HG03103 (cell line): ENCODE results near the gene SLC52A3.

ENCODE experiments used
- ATAC-seq: cut with Tn5 transposase; IDR thresholded peaks from one replicate; pipeline ENCODE4 v1.9.1; 2021; ENCODE audit warnings: low read depth; ENCODE audit not compliant: unreplicated experiment

The SLC52A3 gene

DNA sequence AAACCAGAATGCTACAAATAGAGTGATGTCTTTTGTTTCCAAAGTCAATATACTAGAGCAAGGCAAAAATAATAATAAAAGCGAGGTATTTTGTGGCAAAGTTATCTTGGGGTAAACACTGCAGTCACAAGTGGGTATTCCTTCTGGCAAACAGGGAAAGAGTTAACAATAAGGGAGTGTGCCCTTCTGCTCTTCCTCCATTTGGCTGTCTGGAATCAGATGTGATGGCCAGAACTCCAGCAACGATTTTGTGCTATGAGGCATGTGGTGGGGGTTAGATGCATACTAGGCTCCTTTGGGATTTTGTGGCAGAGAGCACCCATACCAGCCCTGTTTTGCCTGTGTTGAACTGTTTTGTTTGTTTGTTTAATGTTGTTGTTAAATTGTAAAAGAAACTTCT, 2.4 kb upstream of the SLC52A3 start:
- ATAC-seq: no peak

DNA sequence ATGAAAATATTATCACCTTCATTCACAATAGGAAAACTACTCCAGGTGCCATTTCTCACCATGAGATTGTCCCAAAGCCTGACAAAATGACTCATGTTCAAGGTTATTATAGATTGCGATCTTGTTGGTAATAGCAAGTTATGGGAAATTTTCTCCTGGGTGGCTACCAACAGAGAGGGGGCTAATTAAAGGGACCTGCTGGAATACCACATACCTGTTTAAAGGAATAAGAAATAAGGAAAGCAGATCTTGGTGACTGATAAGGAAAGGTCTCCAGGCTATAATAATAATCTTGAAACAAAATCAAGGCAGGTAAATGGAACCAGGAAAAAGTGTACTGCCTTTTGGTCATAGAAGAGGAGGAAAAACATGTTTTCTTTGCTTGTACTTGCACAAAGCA, 1.4 kb downstream of the SLC52A3 start:
- ATAC-seq: no peak

DNA sequence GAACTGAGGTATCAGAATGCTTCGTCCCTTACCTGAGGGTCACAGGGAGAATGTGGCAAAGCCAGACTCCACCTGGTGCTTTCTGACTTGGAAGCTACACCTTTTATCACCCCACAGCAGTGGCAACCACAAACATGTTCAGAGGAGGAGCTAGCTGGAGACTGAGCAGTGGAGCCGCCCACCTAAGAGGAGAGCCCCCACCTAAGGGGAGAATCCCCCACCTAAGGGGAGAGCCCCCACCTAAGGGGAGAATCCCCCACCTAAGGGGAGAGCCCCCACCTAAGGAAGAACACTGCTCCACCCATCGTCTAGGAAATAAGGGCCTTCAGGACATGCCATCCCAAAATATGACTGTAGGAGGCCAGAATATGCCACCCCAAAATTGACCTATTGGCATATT, 4.0 kb downstream of the SLC52A3 start:
- ATAC-seq: no peak

DNA sequence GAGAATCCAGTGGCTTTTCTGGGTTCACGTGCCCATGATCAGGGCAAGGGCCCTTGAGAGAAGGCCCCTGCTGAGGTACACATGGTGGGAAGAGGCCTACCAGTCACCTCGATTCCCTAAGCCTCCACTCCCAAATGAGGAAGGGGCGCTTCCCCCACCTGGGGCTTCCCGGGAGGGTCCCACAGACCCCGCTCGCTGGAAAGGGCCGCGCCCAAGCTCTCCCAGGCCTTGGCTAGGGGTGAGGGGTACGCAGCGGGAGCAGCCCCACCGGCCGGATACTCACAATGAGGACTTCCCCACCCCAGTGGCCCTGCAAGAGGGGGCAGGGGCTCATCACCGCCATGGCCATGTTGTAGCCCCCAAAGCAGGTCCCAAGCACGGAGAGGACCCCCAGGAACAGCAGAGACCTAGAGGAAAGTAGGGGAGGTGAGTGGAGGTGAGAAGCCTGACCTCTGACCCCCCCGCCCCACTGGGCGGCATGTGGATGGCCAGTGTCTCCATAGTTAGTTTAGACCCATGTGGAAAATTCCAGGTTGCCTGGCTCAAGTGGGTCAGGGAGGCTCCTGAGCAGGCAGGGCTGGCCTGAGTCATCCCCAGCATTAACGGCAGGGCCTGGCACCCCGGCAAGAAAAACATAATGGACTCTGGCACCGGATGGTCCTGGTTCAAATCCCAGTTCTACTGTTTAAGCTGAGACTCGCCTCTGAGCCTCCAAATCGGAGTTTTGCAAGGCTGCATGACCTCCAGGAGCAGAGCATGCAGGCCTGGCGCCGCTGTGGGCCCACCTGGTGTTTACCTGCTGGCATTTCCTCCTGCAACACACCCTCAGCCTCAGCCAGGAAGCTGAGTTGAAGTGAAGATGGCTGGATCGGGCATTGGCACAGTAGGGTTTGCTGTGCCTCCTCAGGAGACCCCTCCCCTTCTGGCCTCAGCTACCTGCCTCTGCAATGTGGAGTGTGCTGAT, 6.6 kb downstream of the SLC52A3 start:
- ATAC-seq: no peak

DNA sequence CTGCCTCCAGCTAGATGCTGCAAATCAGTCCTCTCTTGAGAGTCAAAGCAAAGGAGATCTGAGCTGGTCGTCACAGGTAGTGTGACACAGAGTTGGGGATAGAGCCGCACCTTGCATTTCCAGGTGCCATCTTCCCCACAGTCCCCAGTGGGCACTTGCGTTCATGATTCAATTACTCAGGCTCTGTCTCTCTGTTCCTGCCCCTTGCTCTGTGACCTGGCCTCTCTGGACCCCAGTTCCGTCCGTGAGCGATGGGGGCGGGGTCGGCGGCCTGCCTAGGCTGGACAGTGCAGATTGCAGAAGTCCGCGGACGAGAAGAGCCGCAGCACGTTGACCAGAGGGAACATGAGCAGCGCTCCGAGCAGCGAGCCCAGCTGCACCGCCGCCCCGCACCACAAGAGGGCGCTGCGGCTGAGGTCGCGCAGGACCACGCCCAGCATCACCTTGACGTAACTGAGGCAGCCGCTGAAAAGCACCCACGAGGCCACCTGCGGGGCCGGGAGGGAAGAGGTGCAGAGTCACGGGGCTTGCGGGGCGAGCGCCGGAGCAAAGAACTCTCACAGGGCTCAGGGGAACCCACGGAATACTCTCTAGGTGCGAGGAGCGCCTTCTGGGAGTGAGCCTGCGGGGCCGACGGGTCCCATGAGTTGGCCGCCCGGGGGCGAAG, 7.4 kb downstream of the SLC52A3 start:
- no peak for ATAC-seq

DNA sequence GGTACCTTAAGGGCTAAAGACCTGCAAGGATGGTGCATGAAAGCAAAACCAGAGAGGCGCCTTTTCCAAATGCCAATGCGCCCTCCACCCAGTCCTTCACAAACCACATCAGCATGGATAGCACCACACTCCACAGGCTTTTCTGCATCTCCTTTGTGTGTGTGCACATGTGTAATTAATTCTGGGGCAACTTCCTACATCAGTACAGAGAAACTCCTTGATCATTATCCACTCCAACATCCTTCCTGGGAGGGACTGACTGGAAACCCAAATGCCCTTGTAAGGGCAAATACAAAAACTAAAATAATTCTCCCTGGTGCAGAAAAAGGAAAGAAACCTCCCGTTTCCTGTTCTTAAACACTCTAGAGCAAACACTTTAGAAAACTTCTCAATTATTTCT, 10.8 kb downstream of the SLC52A3 start:
- ATAC-seq: no peak

DNA sequence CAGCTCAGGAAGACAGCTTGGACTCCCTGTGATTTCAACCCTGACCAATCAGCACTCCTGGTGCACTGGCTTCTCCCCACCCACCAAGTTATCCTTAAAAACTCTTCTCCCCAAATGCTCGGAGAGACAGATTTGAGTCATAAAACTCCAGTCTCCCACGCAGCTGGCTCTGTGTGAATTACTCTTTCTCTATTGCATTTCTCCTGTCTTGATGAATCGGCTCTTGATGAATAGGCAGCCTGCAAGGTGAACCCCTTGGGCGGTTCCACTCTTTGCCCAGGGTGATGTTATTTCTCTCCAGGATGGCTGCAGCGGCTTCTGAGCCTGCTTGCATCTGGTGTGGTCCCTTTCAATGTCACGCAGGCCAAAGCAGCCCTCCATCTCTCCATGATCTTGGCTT, 12.4 kb downstream of the SLC52A3 start:
- ATAC-seq: no peak

DNA sequence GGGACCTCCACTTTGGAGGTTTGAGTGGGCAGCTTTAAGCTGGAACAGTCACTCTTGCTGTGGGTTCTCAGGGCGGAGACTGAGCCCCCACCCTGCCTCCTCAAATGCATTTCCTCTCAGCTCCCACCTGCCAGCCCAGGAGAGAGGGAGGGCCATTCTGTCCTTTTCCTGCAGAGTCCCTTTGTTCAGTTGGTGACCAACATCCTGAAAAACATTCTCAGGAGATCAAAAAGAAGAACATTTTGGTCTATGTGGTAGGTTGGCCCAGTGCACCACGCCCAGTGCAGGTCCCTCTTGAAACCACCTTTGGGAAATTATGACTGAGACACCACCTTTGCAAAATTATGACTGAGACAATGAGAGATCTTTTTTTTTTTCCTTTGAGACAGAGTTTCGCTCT, 13.4 kb downstream of the SLC52A3 start:
- ATAC-seq: no peak

DNA sequence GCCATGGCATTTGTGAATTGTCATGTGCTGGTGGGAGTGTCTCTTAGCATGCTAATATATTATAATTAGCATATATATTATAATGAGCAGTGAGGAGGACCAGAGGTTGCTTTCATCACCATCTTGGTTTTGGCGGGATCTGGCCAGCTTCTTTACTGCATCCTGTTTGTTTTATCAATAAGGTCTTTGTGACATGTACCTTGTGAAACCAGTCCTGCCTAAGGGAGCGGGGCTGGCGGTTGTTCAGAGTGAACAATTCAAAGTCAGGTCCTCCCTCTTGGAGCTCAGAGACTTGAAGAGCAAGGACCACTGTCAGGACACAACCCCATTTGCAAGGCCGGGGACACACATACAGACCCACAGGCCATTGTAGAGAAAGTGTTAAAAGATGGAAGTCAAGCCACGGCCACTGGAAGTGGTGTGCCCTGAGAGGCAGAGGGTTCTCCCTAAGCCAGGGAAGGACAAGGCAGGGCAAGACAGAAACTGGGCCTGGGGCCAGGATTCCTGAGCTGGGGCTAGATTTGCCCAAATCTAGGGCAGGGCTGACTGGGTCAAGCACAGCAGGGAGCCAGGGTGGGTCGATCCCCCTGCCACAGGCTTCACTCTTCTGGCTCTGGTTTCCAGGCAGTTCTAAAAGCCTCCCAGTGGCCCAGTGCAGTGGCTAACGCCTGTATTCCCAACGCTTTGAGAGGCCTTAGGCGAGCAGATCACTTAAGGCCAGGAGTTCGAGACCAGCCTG, 14.2 kb downstream of the SLC52A3 start:
- ATAC-seq: no peak

DNA sequence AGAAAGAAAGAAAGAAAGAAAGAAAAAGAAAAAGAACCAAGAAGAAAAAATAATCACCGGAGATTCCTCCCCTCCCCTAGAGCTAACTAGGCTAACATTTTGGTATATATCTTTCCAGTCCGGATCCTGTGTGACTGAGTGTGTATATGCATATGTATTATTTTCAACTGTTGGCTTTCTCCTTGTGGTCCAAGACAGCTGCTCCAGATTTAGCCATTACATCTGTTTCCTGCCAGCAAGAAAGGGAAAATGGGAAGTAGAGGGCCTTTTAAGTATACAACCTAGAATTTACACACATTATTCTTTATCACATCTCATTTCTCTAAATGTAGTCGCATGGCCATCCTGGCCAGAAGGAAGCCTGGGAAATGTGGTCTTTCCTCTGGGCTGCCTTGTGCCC, 15.2 kb downstream of the SLC52A3 start:
- ATAC-seq: no peak

DNA sequence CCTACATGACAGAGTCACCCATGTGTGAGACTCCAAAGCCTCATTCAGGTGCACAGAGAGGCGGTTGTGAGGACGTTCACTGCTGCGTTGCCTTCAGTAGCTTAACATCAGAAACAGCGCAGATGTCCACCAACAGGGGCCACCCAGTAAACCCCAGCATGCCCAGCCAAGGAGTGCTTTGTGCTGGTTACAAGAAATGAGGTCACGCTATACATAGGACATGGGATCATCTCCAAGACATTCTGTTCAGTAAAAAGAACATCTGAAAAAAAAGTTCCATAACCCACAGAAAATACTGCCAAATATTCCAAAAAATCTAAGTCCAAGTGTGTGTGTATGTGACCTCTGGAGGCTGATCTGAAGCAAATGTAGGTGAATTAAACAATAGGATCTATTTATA, 16.0 kb downstream of the SLC52A3 start:
- ATAC-seq: no peak

DNA sequence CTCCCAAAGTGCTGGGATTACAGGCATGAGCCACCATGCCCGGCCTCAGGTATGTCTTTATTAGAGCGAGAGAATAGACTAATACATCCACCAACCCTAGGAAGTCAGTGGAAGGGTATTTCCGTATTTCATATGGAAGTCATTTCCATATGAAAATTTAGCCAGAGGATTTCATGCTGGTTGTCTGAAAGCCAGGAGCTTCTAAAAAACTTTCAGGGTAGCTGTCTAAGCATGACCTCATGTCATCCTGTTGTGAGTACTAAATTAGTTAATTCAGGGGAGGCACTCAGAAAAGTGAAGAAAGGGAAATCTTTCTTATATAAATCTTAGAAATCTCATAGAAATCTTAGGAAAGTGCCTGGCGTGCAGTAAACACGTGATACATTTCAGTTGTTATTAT, 16.5 kb downstream of the SLC52A3 start:
- ATAC-seq: no peak

DNA sequence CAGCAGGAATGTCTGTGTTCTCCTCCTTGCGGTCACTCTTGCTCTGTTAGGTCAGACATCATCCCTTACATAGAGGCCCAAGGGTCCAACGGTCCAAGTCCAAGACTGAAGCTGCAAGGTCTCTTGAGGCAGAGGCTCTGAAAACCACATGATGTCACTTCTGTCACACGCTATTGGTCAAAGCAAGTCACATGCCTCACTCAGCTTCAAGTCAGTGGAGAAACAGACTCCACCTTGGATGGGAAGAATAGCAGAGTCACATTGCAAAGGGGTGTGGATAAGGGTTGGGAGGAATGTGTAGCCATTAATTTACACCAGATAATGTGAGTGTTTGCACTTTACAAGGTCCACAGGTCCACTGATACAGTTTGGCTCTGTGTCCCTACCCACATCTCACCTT, 17.5 kb downstream of the SLC52A3 start:
- no peak for ATAC-seq

DNA sequence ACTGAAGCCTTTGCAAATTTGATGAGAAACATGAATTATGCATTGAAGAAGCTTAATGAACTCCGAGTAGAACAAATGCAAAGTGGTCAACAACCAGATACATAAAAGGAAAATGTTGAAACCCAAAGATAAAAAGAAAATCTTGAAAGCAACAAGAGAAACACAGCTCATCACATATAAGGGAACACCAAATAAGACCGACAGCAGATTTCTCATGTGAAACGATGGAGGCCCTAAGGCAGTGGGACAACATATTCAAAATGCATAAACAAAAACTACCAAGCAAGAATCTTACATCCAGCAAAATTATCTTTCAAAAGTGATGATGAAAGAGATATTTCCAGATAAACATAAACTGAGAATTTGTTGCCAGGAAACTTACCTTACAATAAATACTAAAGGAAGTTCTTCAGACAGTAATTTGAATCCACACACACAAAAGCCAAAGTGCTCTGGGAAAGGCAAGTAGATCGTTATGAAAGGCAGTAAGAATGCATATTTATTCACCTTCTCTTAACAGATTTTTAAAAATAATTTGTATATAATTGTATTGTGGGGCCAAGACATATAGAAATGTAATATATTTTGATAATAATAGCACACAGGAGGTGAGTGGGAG, 22.5 kb downstream of the SLC52A3 start:
- no peak for ATAC-seq

DNA sequence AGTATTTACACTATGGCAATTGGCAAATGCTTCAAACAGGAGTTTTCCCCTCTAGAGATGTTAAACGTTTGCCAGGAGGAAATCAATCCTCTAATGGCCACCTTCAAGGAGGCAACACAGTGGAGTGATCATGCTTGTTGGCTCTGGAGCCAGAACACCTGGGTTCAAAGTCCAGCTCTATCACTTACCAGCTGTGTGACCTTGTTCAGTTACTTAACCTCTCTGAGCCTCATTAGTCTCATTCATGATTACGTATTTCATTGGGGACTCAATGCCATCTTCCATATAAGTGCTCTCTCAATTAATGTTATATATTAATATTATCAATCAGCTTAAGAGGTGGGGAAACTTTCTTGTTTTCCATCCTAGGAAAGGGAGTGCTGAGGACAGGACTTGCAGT, 26.1 kb downstream of the SLC52A3 start:
- no peak for ATAC-seq

DNA sequence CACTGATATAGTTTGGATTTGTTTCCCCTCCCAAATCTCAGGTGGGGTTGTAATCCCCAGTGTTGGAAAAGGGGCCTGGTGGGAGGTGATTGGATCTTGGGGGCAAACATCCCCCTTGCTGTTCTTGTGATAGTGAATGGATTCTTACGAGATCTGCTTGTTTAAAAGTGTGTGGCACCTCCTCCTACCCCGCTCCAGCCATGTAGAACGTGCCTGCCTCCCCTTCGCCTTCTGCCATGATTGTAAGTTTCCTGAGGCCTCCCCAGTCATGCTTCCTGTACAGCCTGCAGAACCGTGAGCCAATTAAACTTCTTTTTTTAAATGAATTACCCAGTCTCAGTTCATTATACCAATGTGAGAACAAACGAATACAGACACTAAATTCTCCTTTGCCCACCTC, 26.7 kb downstream of the SLC52A3 start:
- no peak for ATAC-seq

DNA sequence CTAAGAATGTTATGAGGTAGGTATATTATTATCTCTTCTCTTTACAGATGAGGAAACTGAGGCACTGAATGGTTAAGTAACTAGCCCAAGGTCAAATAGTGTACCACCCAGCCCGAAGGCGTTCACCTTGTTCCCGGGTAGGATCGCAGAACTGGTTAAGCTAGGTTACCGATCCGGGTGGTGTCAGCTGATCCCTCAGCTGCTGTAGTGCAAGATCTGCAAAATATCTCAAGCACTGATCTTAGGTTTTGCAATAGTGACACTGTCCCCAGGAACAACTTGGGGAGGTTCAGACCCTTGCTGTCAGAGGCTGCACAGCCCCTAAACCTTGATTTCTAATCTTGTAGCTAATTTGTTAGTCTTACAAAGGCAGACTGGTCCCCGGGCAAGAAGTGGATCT, 28.1 kb downstream of the SLC52A3 start:
- ATAC-seq: no peak

DNA sequence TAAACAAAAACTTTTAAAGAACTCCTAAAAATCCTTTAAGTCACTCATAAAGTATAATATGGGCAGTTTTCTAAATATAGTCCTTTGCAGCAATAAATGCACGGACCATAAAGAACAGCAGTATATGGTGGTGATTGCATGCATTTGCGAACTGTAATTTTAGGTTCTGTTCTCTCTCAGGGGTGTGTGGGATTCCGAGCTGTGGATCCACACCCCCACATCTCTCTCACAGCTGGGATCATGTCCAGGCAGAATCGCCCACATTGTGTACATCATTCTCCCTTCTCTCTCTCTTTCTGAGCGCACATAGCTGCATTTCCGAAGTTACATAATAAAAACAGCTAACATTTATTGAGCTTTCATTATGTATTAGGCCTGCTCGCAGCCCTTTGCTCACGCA, 28.6 kb downstream of the SLC52A3 start:
- no peak for ATAC-seq

DNA sequence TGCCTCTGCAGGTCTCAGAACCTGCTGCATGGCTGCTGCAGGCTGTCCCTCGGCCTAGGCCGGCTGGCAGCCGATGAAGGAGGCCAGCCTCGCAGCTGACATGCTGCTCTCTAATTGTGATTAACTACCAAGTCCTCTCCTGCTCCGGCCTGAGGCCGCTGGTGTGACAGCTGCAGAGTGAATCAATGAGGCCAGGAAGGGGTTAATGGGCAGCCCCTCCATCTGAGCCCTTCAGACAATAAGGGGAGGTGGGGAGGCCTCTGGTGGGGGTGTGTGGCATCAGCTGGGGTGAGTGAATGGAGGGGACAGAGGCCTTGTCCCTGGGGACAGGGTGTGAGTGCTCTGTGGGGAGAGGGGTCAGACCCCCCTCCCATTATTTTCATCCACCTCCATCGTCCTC, 34.4 kb downstream of the SLC52A3 start:
- ATAC-seq: no peak

DNA sequence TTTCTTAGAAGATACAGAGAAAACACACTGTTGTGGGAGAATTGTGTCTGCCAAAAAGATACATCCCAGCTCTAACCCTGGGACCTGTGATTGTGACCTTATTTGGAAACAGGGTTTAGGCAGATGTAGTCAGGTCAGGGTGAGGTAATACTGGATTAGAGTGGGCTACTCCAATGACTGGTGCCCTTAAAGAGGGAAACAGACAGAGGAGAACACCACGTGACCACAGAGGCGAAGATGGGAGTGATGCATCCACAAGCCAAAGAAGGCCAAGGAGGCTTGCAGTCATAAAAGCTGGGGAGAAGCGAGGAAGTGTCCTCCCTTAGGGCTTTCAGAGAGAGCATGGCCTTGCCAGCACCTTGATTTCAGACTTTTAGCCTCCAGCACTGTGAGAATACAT, 35.6 kb downstream of the SLC52A3 start:
- ATAC-seq: no peak
